Measurements from ENCODE around the gene USP17L10.
"Not testable (repeated sequence)": the region's sequence is repeated elsewhere in the genome, so short reads cannot be mapped to it uniquely, and the experiment has no call there.

Gene USP17L10

DNA sequence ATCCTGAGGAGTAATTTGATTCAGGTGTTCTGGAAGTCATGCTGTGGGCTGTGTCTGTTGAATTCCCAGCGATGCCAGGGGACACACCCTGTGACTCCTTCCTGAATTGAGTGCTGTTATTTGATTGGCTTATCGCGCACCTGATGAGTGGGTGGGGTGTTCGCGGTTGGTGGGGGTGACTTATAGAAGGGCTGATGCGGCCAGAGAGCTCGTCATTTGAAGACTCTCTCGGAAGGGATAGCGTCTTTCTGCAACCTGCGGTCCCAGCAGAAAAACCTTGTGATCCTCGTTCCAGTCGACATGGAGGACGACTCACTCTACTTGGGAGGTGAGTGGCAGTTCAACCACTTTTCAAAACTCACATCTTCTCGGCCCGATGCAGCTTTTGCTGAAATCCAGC, 47.4 kb downstream of the USP17L10 start, which contains the start of gene USP17L20:
USP17L20 (plus strand) TSS at position 301 of the 400 bp plus-strand sequence; CDS start at position 301, 0 bp downstream.
- not testable (repeated sequence) for H3K4me3 Mint-ChIP-seq; ATAC-seq (replicated peaks); H3K4me1 Mint-ChIP-seq (ENCODE audit: low read depth in 2 of 2); H3K9me3 Mint-ChIP-seq; H3K27ac Mint-ChIP-seq; H3K27me3 Mint-ChIP-seq; DNase-seq; H3K36me3 Mint-ChIP-seq (ENCODE audit: insufficient read depth)
